Spleen (tissue), 3 donors: ENCODE data around the gene FAAP24.
"Not testable (repeated sequence)": the region's sequence is repeated elsewhere in the genome, so short reads cannot be mapped to it uniquely, and the experiment has no call there.

Experiments
- POLR2A ChIP-seq, 3 donors: fragments of 450-650 bp; IDR thresholded peaks; one replicate each; pipeline ENCODE4 v1.5.1; 2017; ENCODE audit warnings: antibody characterized with exemption in 3 of 3, mild to moderate bottlenecking in 1 of 3
- POLR2AphosphoS5 ChIP-seq, 3 donors: sonication (generic); formaldehyde crosslinking; IDR thresholded peaks; one replicate each; pipeline ENCODE4 v1.5.1; 2017; ENCODE audit warnings: antibody characterized with exemption in 3 of 3

DNA sequence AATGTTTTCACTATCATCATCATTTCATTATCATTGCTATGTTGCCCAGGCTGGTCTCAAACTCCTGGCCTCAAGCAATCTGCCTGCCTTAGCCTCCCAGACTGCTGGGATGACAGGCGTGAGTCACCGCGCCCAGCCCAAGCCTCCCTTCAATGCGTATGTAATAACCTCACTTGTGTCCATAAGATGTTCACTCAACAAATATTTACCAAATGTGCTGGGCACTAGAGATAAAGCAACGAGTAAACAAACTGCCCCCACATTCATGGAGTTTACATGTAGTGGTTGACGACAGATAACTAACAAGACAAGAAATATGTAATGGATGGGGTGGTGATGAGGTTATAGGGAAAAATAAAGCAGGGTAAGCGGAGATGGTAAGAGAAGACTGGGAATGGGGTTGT, 25.0 kb downstream of the FAAP24 start:
- not testable (repeated sequence) for TF ChIP-seq POLR2AphosphoS5, POLR2A (IDR thresholded peaks at IDR 0.05)
